Esophagus muscularis mucosa (tissue), 4 donors: ENCODE data around the gene KATNB1.

ENCODE experiments used
- EP300 ChIP-seq: sonication (generic); formaldehyde crosslinking; IDR thresholded peaks from one replicate; pipeline ENCODE4 v1.6.1; 2017; ENCODE audit warnings: antibody characterized with exemption
- POLR2A ChIP-seq: fragments of 450-650 bp; IDR thresholded peaks from one replicate; pipeline ENCODE4 v1.6.1; 2017; ENCODE audit warnings: antibody characterized with exemption, moderate library complexity, mild to moderate bottlenecking, low read depth
- POLR2AphosphoS5 ChIP-seq, 2 donors: sonication (generic); formaldehyde crosslinking; IDR thresholded peaks; one replicate each; pipeline ENCODE4 v1.6.1; 2017; ENCODE audit warnings: antibody characterized with exemption in 2 of 2
- TF ChIP-seq, protein P1 (sequence below), 3 experiments: fragments of 200-600 bp in 2 of 3; fragments of 450-650 bp in 1 of 3; sonication (generic) in 2 of 3; IDR thresholded peaks; one replicate each; pipeline ENCODE4 v1.5.1; 2017 to 2019; ENCODE audit warnings: antibody characterized with exemption in 3 of 3, mild to moderate bottlenecking in 2 of 3, moderate library complexity in 1 of 3

DNA sequence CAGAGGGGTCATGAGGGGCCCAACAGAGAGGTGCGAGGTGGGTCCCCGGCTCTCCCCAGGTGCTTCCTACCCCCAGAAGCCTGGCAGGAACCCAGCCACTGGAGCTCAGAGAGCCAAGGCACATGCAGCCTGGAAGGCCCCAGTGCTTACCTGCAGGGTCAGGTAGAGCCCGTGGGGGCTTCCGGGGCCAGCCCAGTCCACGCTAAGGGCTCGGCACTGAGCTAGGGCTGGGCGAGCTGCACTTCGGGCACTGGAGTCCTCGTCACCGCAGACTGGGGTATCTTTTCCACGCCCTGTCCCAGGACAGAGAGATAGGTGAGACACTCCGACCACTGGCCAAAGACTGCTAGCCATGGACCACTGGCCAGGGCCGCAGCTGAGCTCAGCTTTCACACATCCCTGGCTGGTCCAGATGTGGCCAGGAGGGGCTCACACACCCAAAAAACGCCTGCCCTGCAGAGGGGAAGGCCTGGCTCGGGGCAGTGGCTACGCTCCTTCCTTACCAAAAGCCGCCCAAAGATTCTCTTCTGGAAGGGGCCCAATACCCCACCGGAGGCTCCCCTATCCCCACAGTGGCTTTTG, 59.4 kb downstream of the KATNB1 start:
- TF ChIP-seq, protein P1, sequence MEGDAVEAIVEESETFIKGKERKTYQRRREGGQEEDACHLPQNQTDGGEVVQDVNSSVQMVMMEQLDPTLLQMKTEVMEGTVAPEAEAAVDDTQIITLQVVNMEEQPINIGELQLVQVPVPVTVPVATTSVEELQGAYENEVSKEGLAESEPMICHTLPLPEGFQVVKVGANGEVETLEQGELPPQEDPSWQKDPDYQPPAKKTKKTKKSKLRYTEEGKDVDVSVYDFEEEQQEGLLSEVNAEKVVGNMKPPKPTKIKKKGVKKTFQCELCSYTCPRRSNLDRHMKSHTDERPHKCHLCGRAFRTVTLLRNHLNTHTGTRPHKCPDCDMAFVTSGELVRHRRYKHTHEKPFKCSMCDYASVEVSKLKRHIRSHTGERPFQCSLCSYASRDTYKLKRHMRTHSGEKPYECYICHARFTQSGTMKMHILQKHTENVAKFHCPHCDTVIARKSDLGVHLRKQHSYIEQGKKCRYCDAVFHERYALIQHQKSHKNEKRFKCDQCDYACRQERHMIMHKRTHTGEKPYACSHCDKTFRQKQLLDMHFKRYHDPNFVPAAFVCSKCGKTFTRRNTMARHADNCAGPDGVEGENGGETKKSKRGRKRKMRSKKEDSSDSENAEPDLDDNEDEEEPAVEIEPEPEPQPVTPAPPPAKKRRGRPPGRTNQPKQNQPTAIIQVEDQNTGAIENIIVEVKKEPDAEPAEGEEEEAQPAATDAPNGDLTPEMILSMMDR (IDR thresholded peaks at IDR 0.05), result no peak
- no peak for TF ChIP-seq EP300
- no peak for TF ChIP-seq POLR2AphosphoS5 (IDR thresholded peaks at IDR 0.05)
- TF ChIP-seq POLR2A, result no peak
